NCI-H774 (cell line): ENCODE data around the gene CNNM1.

ENCODE experiments used
- DNase-seq: peaks from one replicate; lab custom pipeline; 2025; lab: John Stamatoyannopoulos, UW

CNNM1 gene

DNA sequence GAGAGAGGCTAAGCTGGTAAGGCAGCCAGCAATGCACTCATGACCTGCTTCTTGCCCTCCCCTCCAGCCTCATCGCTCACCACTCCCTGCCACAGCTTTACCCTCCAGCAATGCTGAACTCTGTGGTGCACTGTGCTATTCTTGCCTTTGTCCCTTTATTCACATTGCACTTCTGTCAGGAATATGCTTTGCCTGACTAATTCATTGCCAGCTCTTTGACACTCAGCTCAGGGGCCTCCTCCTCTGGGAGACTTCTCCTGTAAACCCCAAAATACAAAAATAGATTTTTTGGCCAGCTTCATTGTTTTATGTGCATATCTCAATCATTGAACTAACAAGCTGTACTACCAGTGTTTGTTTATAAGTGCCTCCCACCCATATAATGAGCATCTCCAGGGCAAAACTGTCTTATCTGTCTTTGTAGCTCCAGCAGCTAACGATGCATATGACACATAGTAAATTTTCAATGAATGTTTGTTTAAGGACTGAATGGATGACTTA lies 8.2 kb downstream of the CNNM1 start:
- no peak for DNase-seq

DNA sequence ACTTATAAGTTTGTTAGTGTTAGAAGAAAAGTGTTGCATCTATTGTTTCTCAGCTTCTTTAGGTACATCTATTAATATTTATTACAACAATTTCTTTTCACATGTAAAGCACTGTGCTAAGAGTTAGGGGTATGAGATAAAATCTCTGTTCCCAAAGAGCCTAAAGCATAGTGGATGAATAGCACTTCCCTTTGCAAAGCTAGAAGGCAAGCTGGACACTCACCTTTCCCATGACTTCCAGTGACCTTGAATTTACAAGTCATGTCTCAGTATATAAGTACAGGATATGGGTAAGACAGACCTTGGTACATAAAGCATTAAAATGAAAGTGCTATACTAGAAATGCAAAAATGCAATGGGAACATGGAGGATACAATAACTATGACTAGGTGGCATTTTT lies 8.7 kb downstream of the CNNM1 start:
- no peak for DNase-seq

- no peak for DNase-seq
Observed at GRCh38 chr10:99339077-99339476, 9.9 kb downstream of the CNNM1 start.

DNA sequence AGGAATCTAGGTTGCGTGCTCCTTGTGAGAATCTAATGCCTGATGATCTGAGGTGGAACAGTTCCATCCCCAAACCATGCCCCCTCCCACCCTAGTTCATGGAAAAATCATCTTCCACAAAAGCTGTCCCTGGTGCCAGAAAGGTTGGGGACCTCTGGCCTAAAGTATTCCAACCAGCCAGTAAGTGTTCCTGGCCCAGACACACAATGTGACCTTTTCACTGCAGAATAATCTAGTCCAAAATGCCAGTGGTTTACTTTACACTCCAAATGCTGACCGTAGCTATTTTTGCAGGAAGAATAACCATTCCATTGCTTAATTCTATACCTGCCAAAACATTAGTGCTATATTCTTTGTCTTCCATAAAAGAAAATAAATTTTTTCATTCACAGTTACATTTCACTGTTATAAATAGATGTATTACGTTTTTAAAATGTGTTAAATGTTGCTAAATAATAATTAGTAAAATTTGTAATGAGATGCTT lies 10.4 kb downstream of the CNNM1 start:
- no peak for DNase-seq

DNA sequence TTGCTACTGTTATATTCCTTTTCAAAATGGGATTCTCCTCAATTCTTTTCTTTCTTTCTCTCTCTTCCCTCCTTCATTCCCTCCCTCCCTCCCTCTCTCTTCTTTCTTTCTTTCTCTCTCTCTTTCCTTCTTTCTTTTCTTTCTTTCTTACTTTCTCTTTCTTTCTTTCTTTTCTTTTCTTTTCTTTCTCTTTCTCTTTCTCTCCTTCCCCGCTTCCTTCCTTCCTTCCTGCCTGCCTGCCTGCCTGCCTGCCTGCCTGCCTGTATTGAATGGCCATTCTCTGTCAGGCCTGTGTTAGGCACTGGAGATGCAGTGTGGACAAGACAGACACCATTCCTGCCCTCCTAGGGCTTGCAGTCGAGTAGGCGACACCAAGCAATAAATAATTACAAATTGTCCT lies 11.5 kb downstream of the CNNM1 start:
- no peak for DNase-seq

GRCh38 chr10:99341248-99341647 lies 12.1 kb downstream of the CNNM1 start:
- DNase-seq: no peak

- no peak for DNase-seq
Observed at GRCh38 chr10:99341860-99342490, 12.8 kb downstream of the CNNM1 start.

- DNase-seq: no peak
Observed at GRCh38 chr10:99343262-99343661, 14.1 kb downstream of the CNNM1 start.

DNA sequence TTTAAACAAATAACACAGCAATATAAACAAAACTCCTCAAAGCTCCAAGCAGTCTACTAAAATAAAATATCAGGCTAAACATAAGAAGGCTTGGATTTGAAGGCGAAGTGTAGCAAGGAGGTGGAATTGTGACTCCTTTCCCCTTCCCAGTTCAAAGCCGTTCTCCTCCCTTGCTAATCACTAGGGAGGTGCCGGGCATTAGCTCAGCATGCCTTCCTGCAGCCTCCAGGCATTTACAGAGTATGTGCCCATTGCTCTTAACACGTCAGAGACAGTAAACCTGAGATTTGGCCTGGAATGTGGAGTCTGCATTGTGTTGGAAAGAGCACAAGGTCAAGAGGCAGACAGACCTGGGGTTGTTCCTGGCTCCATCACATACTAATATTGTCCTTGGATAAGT lies 15.6 kb downstream of the CNNM1 start:
- DNase-seq: no peak

- DNase-seq: no peak
Observed at GRCh38 chr10:99345350-99345749, 16.2 kb downstream of the CNNM1 start.

- no peak for DNase-seq
Observed at GRCh38 chr10:99346247-99346646, 17.1 kb downstream of the CNNM1 start.

- DNase-seq: no peak
Observed at GRCh38 chr10:99347672-99348071, 18.5 kb downstream of the CNNM1 start.

DNA sequence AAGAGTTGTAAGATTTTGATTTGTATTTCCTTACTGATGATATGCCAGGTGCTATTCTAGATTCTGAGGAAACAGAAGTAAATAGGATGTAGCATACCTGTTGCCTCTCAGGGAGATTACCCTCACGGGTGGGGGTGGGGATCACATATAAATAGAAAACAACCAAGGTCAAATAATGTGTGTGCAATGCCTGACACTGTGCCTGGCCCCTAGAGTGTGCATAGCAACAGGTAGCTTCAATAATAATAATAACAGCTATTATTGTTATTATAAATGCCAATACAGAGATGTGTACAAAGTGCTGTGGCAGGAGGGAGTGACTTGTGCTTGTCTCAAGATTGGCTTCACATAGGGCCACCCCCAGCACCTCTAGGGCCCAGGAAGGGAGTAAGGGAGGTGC lies 24.0 kb downstream of the CNNM1 start:
- DNase-seq: no peak

- DNase-seq: no peak
Observed at GRCh38 chr10:99357691-99358090, 28.5 kb downstream of the CNNM1 start.

- no peak for DNase-seq
Observed at GRCh38 chr10:99358101-99358500, 28.9 kb downstream of the CNNM1 start.

- no peak for DNase-seq
Observed at GRCh38 chr10:99360934-99361333, 31.8 kb downstream of the CNNM1 start.

DNA sequence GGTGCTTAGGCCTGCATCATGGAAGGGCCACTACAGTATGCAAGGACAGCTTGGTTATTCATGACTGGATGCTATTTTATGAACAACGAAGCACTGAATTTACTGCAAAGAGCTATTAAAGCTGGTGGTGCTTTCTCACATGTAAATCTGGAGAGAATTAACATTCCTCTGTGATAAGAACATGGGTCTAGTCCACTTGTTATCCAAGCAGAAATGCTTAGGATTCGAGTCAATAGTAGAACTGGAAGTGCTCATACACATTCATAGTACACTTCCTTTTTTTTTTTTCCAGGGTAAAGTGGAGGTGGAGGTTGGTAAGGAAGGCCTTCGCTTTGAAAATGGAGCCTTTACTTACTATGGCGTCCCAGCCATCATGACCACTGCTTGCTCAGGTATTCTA lies 35.0 kb downstream of the CNNM1 start:
- DNase-seq: no peak

DNA sequence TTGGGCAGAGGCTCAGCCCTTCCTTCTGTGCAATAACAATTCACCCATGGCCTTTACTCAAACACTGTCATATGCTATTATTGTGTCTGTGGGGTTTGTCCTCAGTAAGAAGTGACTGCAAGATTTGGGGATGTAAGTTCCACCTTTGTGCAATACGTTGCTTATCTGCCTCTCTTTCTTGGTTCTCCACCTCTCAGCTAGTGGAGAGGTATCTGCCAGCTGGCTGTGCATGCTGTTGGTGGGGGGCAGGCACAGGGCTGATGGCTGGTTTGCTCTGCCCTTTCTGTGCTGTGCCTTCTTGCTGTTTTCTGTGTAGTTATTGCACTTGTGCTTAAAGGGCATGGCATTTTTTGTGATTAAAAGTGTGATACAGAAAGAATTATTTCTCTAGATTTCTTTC lies 36.2 kb downstream of the CNNM1 start:
- no peak for DNase-seq

DNA sequence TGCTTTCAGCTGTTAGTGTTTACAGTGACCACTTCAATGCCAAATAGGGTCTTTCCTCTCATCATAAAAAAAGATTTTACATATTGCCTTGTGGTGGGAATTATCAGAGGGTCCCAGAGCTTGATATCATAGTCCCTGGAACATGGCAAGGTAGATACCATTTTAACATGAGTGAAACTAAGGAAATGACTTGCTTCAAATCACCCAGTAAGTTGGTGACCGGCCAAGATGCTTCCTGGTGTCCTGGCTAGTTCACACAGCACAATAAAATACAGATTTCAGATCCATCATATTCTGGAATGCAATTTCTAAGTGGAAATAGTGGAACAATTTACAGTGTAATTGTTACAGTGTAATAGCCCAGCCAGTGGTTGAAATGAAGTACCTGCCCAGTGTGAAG lies 36.6 kb downstream of the CNNM1 start:
- no peak for DNase-seq

DNA sequence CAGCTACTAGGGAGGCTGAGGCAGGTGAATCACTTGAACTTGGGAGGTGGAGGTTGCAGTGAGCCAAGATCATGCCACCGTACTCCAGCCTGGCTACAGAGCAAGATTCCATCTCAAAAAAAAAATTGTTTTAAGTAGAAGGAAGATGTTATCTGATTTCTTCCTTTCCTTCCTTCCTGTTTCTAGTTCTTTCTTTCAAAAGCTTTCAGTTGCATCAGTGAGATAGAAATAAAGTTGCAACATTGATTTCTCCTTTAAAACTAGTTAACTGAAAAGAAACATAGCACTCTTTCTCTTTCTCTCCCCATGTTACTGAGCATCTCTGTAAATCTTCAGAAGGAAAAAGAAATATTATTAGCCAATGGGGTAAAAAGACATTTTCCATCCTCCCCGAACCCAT lies 37.5 kb downstream of the CNNM1 start:
- no peak for DNase-seq

- no peak for DNase-seq
Observed at GRCh38 chr10:99368646-99369045, 39.5 kb downstream of the CNNM1 start.

DNA sequence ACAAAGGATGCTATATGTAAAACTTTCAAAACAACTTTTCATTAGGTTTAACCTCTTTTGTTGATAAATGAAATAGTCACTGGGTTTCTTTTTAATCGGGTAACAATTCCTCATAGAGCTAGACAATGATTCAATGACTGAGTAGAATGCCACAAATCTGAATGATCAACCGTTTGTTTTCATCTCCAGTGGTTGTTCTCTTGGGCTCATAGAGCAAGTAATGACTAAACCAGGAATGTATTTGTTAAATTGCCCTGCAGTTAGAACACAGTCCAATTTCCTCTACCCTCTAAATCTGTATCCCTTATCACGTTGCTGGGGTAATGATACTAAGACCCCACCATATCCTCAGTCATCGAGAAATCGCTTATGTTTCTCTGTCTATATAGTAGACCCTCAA lies 40.0 kb downstream of the CNNM1 start:
- DNase-seq: no peak

- no peak for DNase-seq
Observed at GRCh38 chr10:99369551-99369950, 40.4 kb downstream of the CNNM1 start.

GRCh38 chr10:99370993-99371392 lies 41.8 kb downstream of the CNNM1 start:
- no peak for DNase-seq
